ENCODE measurements around the gene TBC1D4.

DNA sequence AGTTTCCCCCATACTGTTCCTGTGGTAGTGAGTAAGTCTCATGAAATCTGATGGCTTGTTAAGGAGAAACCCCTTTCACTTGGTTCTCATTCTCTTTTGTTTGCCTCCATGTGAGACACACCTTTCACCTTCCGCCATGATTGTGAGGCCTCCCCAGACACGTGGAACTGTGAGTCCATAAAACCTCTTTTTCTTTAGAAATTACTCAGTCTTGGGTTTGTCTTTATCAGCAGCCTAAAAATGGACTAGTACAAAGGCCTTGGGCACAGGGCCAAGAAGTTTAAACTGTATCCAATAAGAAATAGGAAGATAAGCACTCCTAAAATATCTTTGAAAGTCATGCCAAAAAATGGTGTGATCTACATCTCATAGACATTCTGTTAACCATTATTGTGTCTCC is 176.9 kb downstream of the TBC1D4 start:
- TF ChIP-seq EZH2phosphoT487 (IDR thresholded peaks at IDR 0.05; ENCODE audit: insufficient read depth, low read depth) = no peak
- TF ChIP-seq EZH2 (IDR thresholded peaks at IDR 0.05; ENCODE audit: insufficient read depth, poor library complexity, severe bottlenecking) = no peak

Measured in GM23248 (cell line).